ENCODE measurements around the gene MED13L. TPM values are rescaled to one million over a fixed set of nuclear protein-coding genes. Genes with fewer than 3 reads are reported as not detected.

Gene MED13L
- total RNA-seq, 4 donors from 2014 or later: 173 to 222 (median 192) TPM

DNA sequence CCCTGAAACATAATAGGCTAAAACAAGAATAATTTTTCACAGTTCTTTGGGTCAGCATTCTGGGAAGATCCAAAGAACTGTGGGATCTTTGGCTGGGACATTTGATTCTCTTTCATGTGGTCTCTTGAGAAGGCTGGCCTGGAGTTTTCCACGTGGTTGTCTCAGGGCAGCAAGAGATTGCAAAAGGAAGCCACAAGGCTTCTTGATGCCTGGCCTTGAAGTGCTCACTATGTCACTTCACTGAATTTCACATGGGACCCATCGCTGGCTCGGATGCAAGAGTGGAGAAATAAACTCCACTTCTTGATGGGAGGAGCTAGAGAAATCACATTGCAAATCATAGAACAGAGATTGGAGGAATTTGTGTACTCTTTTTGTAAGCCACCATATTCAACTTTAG, 343.4 kb downstream of the MED13L start:
- Histone ChIP-seq H3K4me3 (no peak overlapping the region), H3K27me3 (peaks cover 8% of the 10 kb centered on the region), H3K4me1 (no peaks in the 10 kb centered on the region), H3K9me3 (peaks cover 0 to 7% (median 0%) of the 10 kb centered on the region in 3 donors), H3K27ac (no peak overlapping the region), H3K36me3 (no peaks in the 10 kb centered on the region)
- peak; percentile 73 for ATAC-seq
- TF ChIP-seq EP300 (IDR thresholded peaks at IDR 0.05) (no peak), POLR2AphosphoS5 (IDR thresholded peaks at IDR 0.05) (no peak), POLR2A (IDR thresholded peaks at IDR 0.05) (no peak), CTCF (IDR thresholded peaks at IDR 0.05) (no peak)
- WGBS, 2 donors (ENCODE audit: low coverage in 1 of 2): 77% methylated on average over 2 of the region's 3 CpGs; no CpG with 5 or more reads in 1 of the 2 donors

DNA sequence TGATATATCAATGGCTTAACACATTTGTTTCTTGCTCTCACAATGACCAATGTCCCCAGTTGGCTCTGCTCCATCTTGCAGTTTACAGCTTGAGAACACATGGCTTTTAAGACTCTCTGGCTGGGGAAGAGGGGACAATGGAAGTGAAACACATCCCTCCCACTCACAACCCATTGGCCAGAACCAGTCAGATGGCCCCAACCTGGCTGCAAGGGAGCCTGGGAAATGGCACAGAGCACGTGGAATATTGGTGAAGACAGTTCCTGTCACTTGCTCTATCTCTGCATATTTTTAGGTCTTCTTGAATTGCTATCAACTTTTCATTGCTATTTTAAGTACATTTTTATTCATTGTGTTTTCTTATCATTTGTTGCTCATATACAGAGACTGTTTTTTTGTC, 345.4 kb downstream of the MED13L start:
- no peaks in the 10 kb centered on the region for H3K4me1 ChIP-seq
- TF ChIP-seq EP300 (IDR thresholded peaks at IDR 0.05) (no peak), POLR2AphosphoS5 (IDR thresholded peaks at IDR 0.05) (no peak), CTCF (IDR thresholded peaks at IDR 0.05) (no peak), POLR2A (IDR thresholded peaks at IDR 0.05) (no peak)
- ATAC-seq: no peak

GRCh38 chr12:115930336-115930735, 347.2 kb downstream of the MED13L start:
- Histone ChIP-seq H3K9me3 (no peaks in the 10 kb centered on the region), H3K4me3 (no peak overlapping the region), H3K4me1 (no peaks in the 10 kb centered on the region), H3K27me3 (peaks cover 15% of the 10 kb centered on the region), H3K36me3 (no peaks in the 10 kb centered on the region), H3K27ac (no peak overlapping the region)
- no peak for TF ChIP-seq POLR2AphosphoS5 (IDR thresholded peaks at IDR 0.05)
- TF ChIP-seq CTCF (IDR thresholded peaks at IDR 0.05): no peak
- TF ChIP-seq EP300 (IDR thresholded peaks at IDR 0.05): no peak
- no peak for TF ChIP-seq POLR2A (IDR thresholded peaks at IDR 0.05)
- no peak for ATAC-seq
- 66 to 77% methylated on average over 4 to 5 of the region's 5 CpGs for WGBS, 2 donors (ENCODE audit: low coverage in 1 of 2)

More for the DNA sequence above, 345.4 kb downstream of the MED13L start:
- Histone ChIP-seq H3K9me3 (no peaks in the 10 kb centered on the region), H3K27me3 (peaks cover 8% of the 10 kb centered on the region), H3K36me3 (no peaks in the 10 kb centered on the region), H3K4me3 (no peak overlapping the region), H3K27ac (no peak overlapping the region)
- 33 to 42% methylated on average over 1 of the region's 1 CpG for WGBS, 2 donors (ENCODE audit: low coverage in 1 of 2)

DNA sequence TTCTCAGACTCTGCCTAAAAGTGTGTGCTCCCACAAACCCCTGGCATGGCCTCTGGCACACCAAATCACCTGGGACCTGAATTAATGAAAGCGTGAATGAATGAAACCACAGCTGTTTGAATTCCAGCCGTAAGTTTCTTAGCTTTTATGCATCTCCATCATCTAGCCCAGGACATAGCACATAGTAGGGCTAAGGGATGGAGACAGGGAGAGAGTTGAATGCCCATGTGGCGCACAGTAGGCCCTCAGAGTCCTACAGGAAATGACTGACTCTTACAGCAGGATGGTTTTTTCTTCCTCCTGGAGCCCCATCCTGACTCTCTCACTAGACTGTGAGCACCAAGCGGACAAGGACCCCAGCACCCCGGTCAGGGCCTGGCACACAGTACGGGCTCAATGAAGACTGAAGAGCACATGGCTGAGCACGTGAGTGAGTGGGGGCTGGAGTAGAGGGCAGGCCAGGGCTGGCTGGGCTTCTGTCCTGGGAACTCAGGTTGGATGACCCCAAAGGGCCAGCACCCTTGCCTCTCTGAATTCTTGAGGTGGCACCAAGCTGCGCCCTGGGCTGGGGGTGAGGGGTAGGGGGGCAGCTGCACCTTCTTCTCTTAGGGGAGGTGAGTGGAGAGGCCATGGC, 351.3 kb downstream of the MED13L start:
- Histone ChIP-seq H3K4me3 (no peak overlapping the region), H3K27ac (no peak overlapping the region), H3K9me3 (peaks cover 0 to 19% (median 0%) of the 10 kb centered on the region in 3 donors), H3K27me3 (peaks cover 44% of the 10 kb centered on the region), H3K4me1 (no peaks in the 10 kb centered on the region), H3K36me3 (no peaks in the 10 kb centered on the region)
- WGBS, 2 donors (ENCODE audit: low coverage in 1 of 2): 81 to 100% methylated on average over 2 of the region's 8 CpGs
- TF ChIP-seq CTCF (IDR thresholded peaks at IDR 0.05) (no peak), POLR2A (IDR thresholded peaks at IDR 0.05) (no peak), POLR2AphosphoS5 (IDR thresholded peaks at IDR 0.05) (no peak), EP300 (IDR thresholded peaks at IDR 0.05) (no peak)
- ATAC-seq: no peak

DNA sequence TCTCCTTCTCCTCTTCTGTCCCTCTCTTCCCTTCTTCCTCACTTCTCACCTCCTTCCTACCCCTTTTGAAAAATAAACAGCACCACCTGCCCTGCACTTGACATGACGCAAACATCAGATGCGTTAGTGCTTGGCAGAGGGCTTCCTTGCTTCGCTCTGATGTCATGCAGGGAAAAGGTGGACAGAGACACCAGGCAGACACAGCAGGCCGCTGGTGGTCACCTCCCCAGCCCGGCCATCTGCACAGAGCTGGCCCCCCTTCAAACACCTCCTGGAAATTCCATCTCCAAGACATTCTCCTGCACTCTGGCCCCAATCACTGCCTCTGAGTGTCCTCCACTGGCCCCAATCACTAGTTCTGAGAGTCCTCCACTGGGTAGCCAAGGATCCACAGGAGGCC, 353.6 kb downstream of the MED13L start:
- no peak overlapping the region for H3K4me3 ChIP-seq
- peaks cover 56% of the 10 kb centered on the region for H3K27me3 ChIP-seq
- H3K27ac ChIP-seq: no peak overlapping the region
- no peaks in the 10 kb centered on the region for H3K4me1 ChIP-seq
- H3K9me3 ChIP-seq: peaks cover 0 to 19% (median 0%) of the 10 kb centered on the region in 3 donors
- ATAC-seq: no peak
- 73% methylated on average over 2 of the region's 5 CpGs; no CpG with 5 or more reads in 1 of the 2 donors for WGBS, 2 donors (ENCODE audit: low coverage in 1 of 2)
- TF ChIP-seq EP300 (IDR thresholded peaks at IDR 0.05): no peak
- no peak for TF ChIP-seq CTCF (IDR thresholded peaks at IDR 0.05)
- TF ChIP-seq POLR2A (IDR thresholded peaks at IDR 0.05): no peak
- TF ChIP-seq POLR2AphosphoS5 (IDR thresholded peaks at IDR 0.05): no peak
- no peaks in the 10 kb centered on the region for H3K36me3 ChIP-seq
